Measurements from ENCODE around the gene P2RY6. TPM values are rescaled to one million over a fixed set of nuclear protein-coding genes. Genes with fewer than 3 reads are reported as not detected.

P2RY6 gene
- total RNA-seq, 2 experiments from 2014 or later, result not detected

- H3K27ac Mint-ChIP-seq, result no peak overlapping the region
- ChIA-PET POLR2A (no interaction called here), CTCF (no interaction called here)
- Histone ChIP-seq H3K36me3 (ENCODE audit: insufficient read depth, low read length) (no peaks in the 10 kb centered on the region), H3K4me3 (ENCODE audit: low read length) (no peak overlapping the region), H3K9me3 (ENCODE audit: control insufficient read depth in 1 of 2, insufficient read depth in 1 of 2, low read length in 2 of 2) (no peaks in the 10 kb centered on the region), H3K4me1 (ENCODE audit: insufficient read depth, low read length) (no peaks in the 10 kb centered on the region), H3K27me3 (ENCODE audit: control insufficient read depth in 1 of 2, insufficient read depth in 2 of 2, low read length in 2 of 2) (peaks cover 0 to 3% of the 10 kb centered on the region in 2 experiments), H3K27ac (ENCODE audit: low read depth in 1 of 2, low read length in 2 of 2) (no peak overlapping the region)
- H3K36me3 Mint-ChIP-seq (ENCODE audit: low read depth), result no peaks in the 10 kb centered on the region
- H3K27me3 Mint-ChIP-seq, result no peaks in the 10 kb centered on the region
- H3K9me3 Mint-ChIP-seq, result no peaks in the 10 kb centered on the region
- no peak for DNase-seq
- no peak for ATAC-seq (ENCODE audit: poor library complexity)
- H3K4me1 Mint-ChIP-seq (ENCODE audit: low read depth), result no peaks in the 10 kb centered on the region
- TF ChIP-seq CTCF (IDR thresholded peaks at IDR 0.05), result no peak
- intact Hi-C loops (cut with DNase I, micrococcal nuclease), result no loop called here
- no peak overlapping the region for H3K4me3 Mint-ChIP-seq
Measured at GRCh38 chr11:73228268-73229134, 43.6 kb upstream of the P2RY6 start.

- no peaks in the 10 kb centered on the region for H3K9me3 Mint-ChIP-seq
Measured at GRCh38 chr11:73229321-73229895, 42.7 kb upstream of the P2RY6 start.

More at GRCh38 chr11:73229321-73229895, 42.7 kb upstream of the P2RY6 start:
- Mint-ChIP-seq H3K4me1 (ENCODE audit: low read depth) (no peaks in the 10 kb centered on the region), H3K4me3 (no peak overlapping the region), H3K36me3 (ENCODE audit: low read depth) (no peaks in the 10 kb centered on the region), H3K27me3 (no peaks in the 10 kb centered on the region), H3K27ac (no peak overlapping the region)
- Histone ChIP-seq H3K27ac (ENCODE audit: low read depth in 1 of 2, low read length in 2 of 2) (no peak overlapping the region), H3K4me1 (ENCODE audit: insufficient read depth, low read length) (no peaks in the 10 kb centered on the region), H3K9me3 (ENCODE audit: control insufficient read depth in 1 of 2, insufficient read depth in 1 of 2, low read length in 2 of 2) (no peaks in the 10 kb centered on the region), H3K4me3 (ENCODE audit: low read length) (no peak overlapping the region), H3K36me3 (ENCODE audit: insufficient read depth, low read length) (no peaks in the 10 kb centered on the region), H3K27me3 (ENCODE audit: control insufficient read depth in 1 of 2, insufficient read depth in 2 of 2, low read length in 2 of 2) (peaks cover 0 to 3% of the 10 kb centered on the region in 2 experiments)
- POLR2A ChIA-PET, result no interaction called here
- intact Hi-C loops (cut with DNase I, micrococcal nuclease), result no loop called here
- ATAC-seq (ENCODE audit: poor library complexity) (no peak), DNase-seq (no peak)
- no peak for TF ChIP-seq CTCF (IDR thresholded peaks at IDR 0.05)
- CTCF ChIA-PET, result no interaction called here
